Measurements from ENCODE around the gene RIMBP2. TPM values are rescaled to one million over a fixed set of nuclear protein-coding genes. Genes with fewer than 3 reads are reported as not detected.

Gene RIMBP2
- total and polyA plus RNA-seq, 2 experiments from 2014 or later = 0.31 to 0.37 TPM

DNA sequence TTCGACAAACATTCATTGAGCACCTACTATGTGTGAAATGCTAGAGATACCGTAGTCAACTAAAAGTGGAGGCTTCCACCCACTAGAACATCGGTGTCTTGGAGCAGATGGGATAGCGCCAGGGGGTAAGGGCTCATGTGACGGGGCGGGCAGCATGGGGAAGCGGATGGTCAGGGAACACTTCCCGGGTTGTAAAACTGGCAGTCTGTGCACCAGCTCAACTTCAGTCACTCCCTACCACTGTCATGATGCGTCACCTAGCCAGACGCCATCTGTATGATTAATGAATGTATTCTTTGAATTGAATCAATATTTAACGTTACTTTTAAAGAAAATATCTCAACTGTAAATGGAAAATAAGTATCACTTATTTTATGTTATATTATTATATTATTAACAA is 284.9 kb downstream of the RIMBP2 start:
- Mint-ChIP-seq H3K27me3 (ENCODE audit: insufficient read depth, low read depth, poor library complexity) (peaks cover 6% of the 10 kb centered on the region), H3K4me1 (no peaks in the 10 kb centered on the region), H3K4me3 (no peak overlapping the region), H3K9me3 (peaks cover 95% of the 10 kb centered on the region), H3K27ac (no peak overlapping the region), H3K36me3 (ENCODE audit: low read depth) (peaks cover 26% of the 10 kb centered on the region)
- ATAC-seq (no peak), DNase-seq (ENCODE audit: low spot score) (no peak)
- H3K9me2 ChIP-seq (ENCODE audit: insufficient read depth) = no peaks in the 10 kb centered on the region
- no peak overlapping the region for H3K4me3 ChIP-seq
- H3F3A ChIP-seq (replicated peaks; ENCODE audit: low read depth) = no peaks in the 10 kb centered on the region
- no peaks in the 10 kb centered on the region for H4K20me1 ChIP-seq (replicated peaks; ENCODE audit: insufficient read depth)
- TF ChIP-seq, protein P1, sequence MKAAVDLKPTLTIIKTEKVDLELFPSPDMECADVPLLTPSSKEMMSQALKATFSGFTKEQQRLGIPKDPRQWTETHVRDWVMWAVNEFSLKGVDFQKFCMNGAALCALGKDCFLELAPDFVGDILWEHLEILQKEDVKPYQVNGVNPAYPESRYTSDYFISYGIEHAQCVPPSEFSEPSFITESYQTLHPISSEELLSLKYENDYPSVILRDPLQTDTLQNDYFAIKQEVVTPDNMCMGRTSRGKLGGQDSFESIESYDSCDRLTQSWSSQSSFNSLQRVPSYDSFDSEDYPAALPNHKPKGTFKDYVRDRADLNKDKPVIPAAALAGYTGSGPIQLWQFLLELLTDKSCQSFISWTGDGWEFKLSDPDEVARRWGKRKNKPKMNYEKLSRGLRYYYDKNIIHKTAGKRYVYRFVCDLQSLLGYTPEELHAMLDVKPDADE (IDR thresholded peaks at IDR 0.05) = no peak
- TF ChIP-seq NANOG (IDR thresholded peaks at IDR 0.05; ENCODE audit: borderline replicate concordance) = no peak
- TF ChIP-seq, protein P2, sequence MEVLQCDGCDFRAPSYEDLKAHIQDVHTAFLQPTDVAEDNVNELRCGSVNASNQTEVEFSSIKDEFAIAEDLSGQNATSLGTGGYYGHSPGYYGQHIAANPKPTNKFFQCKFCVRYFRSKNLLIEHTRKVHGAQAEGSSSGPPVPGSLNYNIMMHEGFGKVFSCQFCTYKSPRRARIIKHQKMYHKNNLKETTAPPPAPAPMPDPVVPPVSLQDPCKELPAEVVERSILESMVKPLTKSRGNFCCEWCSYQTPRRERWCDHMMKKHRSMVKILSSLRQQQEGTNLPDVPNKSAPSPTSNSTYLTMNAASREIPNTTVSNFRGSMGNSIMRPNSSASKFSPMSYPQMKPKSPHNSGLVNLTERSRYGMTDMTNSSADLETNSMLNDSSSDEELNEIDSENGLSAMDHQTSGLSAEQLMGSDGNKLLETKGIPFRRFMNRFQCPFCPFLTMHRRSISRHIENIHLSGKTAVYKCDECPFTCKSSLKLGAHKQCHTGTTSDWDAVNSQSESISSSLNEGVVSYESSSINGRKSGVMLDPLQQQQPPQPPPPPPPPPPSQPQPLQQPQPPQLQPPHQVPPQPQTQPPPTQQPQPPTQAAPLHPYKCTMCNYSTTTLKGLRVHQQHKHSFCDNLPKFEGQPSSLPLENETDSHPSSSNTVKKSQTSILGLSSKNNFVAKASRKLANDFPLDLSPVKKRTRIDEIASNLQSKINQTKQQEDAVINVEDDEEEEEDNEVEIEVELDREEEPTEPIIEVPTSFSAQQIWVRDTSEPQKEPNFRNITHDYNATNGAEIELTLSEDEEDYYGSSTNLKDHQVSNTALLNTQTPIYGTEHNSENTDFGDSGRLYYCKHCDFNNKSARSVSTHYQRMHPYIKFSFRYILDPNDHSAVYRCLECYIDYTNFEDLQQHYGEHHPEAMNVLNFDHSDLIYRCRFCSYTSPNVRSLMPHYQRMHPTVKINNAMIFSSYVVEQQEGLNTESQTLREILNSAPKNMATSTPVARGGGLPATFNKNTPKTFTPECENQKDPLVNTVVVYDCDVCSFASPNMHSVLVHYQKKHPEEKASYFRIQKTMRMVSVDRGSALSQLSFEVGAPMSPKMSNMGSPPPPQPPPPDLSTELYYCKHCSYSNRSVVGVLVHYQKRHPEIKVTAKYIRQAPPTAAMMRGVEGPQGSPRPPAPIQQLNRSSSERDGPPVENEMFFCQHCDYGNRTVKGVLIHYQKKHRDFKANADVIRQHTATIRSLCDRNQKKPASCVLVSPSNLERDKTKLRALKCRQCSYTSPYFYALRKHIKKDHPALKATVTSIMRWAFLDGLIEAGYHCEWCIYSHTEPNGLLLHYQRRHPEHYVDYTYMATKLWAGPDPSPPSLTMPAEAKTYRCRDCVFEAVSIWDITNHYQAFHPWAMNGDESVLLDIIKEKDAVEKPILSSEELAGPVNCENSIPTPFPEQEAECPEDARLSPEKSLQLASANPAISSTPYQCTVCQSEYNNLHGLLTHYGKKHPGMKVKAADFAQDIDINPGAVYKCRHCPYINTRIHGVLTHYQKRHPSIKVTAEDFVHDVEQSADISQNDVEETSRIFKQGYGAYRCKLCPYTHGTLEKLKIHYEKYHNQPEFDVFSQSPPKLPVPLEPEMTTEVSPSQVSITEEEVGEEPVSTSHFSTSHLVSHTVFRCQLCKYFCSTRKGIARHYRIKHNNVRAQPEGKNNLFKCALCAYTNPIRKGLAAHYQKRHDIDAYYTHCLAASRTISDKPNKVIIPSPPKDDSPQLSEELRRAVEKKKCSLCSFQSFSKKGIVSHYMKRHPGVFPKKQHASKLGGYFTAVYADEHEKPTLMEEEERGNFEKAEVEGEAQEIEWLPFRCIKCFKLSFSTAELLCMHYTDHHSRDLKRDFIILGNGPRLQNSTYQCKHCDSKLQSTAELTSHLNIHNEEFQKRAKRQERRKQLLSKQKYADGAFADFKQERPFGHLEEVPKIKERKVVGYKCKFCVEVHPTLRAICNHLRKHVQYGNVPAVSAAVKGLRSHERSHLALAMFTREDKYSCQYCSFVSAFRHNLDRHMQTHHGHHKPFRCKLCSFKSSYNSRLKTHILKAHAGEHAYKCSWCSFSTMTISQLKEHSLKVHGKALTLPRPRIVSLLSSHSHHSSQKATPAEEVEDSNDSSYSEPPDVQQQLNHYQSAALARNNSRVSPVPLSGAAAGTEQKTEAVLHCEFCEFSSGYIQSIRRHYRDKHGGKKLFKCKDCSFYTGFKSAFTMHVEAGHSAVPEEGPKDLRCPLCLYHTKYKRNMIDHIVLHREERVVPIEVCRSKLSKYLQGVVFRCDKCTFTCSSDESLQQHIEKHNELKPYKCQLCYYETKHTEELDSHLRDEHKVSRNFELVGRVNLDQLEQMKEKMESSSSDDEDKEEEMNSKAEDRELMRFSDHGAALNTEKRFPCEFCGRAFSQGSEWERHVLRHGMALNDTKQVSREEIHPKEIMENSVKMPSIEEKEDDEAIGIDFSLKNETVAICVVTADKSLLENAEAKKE (CRISPR knock-in tag; IDR thresholded peaks at IDR 0.05) = no peak
- TF ChIP-seq CTCF (conservative IDR thresholded peaks at IDR 0.05; ENCODE audit: low read depth in 2 of 2) = no peak
- TF ChIP-seq JUNB (IDR thresholded peaks at IDR 0.05; ENCODE audit: unreplicated experiment) = no peak
- no peak for TF ChIP-seq ZNF114 (CRISPR knock-in tag; IDR thresholded peaks at IDR 0.05)
- no peak for TF ChIP-seq EZH2 (IDR thresholded peaks at IDR 0.05; ENCODE audit: low read depth, unreplicated experiment)
- TF ChIP-seq STAT1 (IDR thresholded peaks at IDR 0.05; ENCODE audit: unreplicated experiment) = no peak
- TF ChIP-seq CREB1 (CRISPR knock-in tag; IDR thresholded peaks at IDR 0.05; ENCODE audit: low read depth) = no peak
- no peak for TF ChIP-seq POLR2AphosphoS5 (IDR thresholded peaks at IDR 0.05; ENCODE audit: low read depth)
- TF ChIP-seq, protein P3, sequence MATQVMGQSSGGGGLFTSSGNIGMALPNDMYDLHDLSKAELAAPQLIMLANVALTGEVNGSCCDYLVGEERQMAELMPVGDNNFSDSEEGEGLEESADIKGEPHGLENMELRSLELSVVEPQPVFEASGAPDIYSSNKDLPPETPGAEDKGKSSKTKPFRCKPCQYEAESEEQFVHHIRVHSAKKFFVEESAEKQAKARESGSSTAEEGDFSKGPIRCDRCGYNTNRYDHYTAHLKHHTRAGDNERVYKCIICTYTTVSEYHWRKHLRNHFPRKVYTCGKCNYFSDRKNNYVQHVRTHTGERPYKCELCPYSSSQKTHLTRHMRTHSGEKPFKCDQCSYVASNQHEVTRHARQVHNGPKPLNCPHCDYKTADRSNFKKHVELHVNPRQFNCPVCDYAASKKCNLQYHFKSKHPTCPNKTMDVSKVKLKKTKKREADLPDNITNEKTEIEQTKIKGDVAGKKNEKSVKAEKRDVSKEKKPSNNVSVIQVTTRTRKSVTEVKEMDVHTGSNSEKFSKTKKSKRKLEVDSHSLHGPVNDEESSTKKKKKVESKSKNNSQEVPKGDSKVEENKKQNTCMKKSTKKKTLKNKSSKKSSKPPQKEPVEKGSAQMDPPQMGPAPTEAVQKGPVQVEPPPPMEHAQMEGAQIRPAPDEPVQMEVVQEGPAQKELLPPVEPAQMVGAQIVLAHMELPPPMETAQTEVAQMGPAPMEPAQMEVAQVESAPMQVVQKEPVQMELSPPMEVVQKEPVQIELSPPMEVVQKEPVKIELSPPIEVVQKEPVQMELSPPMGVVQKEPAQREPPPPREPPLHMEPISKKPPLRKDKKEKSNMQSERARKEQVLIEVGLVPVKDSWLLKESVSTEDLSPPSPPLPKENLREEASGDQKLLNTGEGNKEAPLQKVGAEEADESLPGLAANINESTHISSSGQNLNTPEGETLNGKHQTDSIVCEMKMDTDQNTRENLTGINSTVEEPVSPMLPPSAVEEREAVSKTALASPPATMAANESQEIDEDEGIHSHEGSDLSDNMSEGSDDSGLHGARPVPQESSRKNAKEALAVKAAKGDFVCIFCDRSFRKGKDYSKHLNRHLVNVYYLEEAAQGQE (IDR thresholded peaks at IDR 0.05; ENCODE audit: unreplicated experiment) = no peak
- no peak for TF ChIP-seq EZH2phosphoT487 (IDR thresholded peaks at IDR 0.05; ENCODE audit: unreplicated experiment)
- TF ChIP-seq ZNF331 (CRISPR knock-in tag; IDR thresholded peaks at IDR 0.05; ENCODE audit: low read depth) = no peak
- no peak overlapping the region for H2AFZ ChIP-seq
- no peak overlapping the region for H3K4me2 ChIP-seq
- H3K27me3 ChIP-seq (ENCODE audit: insufficient read depth) = no peaks in the 10 kb centered on the region
- H3K4me1 ChIP-seq (ENCODE audit: insufficient read depth) = no peaks in the 10 kb centered on the region
- H3K36me3 ChIP-seq (ENCODE audit: insufficient read depth) = no peaks in the 10 kb centered on the region
- H3K27ac ChIP-seq (ENCODE audit: low read depth) = no peak overlapping the region
- H3K79me2 ChIP-seq (replicated peaks; ENCODE audit: insufficient read depth) = no peaks in the 10 kb centered on the region
